Measurements from ENCODE around the gene PTER.

PTER gene

GRCh38 chr10:16449454-16449853 is 12.6 kb downstream of the PTER start:
- in situ Hi-C loops (cut with HindIII; ENCODE audit: low pct_ligation_motif_present, low sequenced_read_pairs): no loop called here
- H3K27ac ChIP-seq: no peak overlapping the region
- no peaks in the 10 kb centered on the region for H3K27me3 ChIP-seq (replicated peaks)
- TF ChIP-seq, protein P1, sequence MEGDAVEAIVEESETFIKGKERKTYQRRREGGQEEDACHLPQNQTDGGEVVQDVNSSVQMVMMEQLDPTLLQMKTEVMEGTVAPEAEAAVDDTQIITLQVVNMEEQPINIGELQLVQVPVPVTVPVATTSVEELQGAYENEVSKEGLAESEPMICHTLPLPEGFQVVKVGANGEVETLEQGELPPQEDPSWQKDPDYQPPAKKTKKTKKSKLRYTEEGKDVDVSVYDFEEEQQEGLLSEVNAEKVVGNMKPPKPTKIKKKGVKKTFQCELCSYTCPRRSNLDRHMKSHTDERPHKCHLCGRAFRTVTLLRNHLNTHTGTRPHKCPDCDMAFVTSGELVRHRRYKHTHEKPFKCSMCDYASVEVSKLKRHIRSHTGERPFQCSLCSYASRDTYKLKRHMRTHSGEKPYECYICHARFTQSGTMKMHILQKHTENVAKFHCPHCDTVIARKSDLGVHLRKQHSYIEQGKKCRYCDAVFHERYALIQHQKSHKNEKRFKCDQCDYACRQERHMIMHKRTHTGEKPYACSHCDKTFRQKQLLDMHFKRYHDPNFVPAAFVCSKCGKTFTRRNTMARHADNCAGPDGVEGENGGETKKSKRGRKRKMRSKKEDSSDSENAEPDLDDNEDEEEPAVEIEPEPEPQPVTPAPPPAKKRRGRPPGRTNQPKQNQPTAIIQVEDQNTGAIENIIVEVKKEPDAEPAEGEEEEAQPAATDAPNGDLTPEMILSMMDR (IDR thresholded peaks at IDR 0.05; ENCODE audit: low read depth, low read length, missing control alignments): no peak
- no peak overlapping the region for H3K4me3 ChIP-seq (ENCODE audit: low read depth, low read length)
- no peak for DNase-seq
- H3K36me3 ChIP-seq (replicated peaks): no peaks in the 10 kb centered on the region

DNA sequence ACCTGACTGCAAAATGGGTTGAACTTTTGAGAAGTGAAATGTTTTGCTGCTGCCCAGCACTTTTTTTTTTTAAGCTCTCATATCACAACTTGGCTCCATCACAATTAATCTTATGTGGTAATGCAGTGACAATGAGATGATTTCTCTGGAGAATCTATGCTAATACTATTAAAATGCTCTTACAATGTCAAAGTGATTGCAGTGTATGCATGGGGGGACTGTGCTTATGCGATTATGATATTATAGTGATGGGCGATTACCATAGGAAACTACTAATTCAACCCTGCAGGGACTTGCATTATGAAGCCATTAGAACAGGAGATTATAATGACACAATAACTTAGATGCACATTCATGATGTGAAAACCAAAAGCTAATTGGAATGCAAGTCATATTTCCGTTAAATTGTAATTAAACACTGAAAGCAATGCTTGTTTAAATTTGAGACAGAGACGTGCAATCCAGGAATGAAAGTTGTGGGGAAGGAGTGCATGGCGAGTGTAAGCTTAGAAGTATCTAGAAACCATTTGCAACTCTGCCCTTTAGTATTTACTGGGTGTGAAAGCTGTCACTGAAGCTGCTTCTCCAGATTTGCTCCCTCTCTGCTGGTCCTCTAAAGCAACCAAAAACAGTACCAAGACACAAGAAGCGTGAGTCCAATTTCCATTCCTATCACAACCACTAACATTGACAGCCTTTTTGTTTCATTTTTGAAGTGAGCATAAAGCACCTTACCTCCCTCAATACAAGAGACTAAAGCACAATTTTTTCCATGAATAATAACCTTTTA is 21.6 kb downstream of the PTER start:
- TF ChIP-seq, protein P1 (IDR thresholded peaks at IDR 0.05; ENCODE audit: low read depth, low read length, missing control alignments): no peak
- in situ Hi-C loops (cut with HindIII; ENCODE audit: low pct_ligation_motif_present, low sequenced_read_pairs): no loop called here
- no peak overlapping the region for H3K4me3 ChIP-seq (ENCODE audit: low read depth, low read length)
- no peaks in the 10 kb centered on the region for H3K27me3 ChIP-seq (replicated peaks)
- no peak overlapping the region for H3K27ac ChIP-seq
- no peaks in the 10 kb centered on the region for H3K36me3 ChIP-seq (replicated peaks)
- no peak for DNase-seq

GRCh38 chr10:16459423-16459939 is 22.7 kb downstream of the PTER start:
- Histone ChIP-seq H3K27me3 (replicated peaks) (no peaks in the 10 kb centered on the region), H3K4me3 (ENCODE audit: low read depth, low read length) (no peak overlapping the region), H3K36me3 (replicated peaks) (no peaks in the 10 kb centered on the region), H3K27ac (no peak overlapping the region)
- TF ChIP-seq, protein P1 (IDR thresholded peaks at IDR 0.05; ENCODE audit: low read depth, low read length, missing control alignments): no peak
- no peak for DNase-seq
- in situ Hi-C loops (cut with HindIII; ENCODE audit: low pct_ligation_motif_present, low sequenced_read_pairs): no loop called here

DNA sequence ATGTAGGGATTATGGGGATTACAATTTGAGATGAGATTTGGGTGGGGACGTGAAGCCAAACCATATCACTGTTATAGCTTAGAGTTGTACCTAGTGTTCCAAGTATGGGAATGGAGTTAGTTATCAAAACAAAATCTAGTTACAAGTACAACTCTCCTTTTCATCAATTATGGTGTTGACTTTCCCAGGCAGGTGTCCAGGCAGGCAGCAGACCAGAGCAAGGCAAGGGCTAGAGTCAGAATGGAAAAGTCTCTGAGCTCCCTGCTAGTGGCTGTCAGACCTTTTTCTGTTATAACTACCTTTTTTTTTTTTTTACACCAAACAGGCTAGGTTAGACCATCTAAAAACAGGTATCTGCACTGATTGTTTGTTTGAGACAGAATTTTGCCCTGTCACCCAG is 29.2 kb downstream of the PTER start:
- in situ Hi-C loops (cut with HindIII; ENCODE audit: low pct_ligation_motif_present, low sequenced_read_pairs): no loop called here
- no peak for DNase-seq
- Histone ChIP-seq H3K27ac (no peak overlapping the region), H3K36me3 (replicated peaks) (no peaks in the 10 kb centered on the region), H3K27me3 (replicated peaks) (no peaks in the 10 kb centered on the region), H3K4me3 (ENCODE audit: low read depth, low read length) (no peak overlapping the region)
- TF ChIP-seq, protein P1 (IDR thresholded peaks at IDR 0.05; ENCODE audit: low read depth, low read length, missing control alignments): no peak

DNA sequence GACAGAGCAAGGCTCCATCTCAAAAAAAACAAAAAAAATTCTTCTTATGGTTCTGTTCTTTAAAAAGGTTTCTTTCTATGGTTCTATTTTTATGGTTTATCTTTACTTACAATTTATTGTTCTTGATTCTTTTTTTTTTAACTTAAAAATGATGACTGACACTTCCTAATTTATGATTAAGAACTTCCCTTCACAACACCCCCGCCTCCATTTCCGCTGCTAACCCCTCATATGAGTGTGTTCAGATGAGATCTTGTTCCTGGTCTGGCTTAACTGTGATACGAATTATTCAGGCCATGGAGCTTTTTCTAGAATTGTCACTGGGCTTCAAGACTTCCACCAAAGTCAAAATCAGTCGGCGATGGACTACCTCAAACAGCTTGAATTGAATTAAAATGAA is 33.9 kb downstream of the PTER start:
- no peak for DNase-seq
- TF ChIP-seq, protein P1 (IDR thresholded peaks at IDR 0.05; ENCODE audit: low read depth, low read length, missing control alignments): no peak
- Histone ChIP-seq H3K36me3 (replicated peaks) (no peaks in the 10 kb centered on the region), H3K4me3 (ENCODE audit: low read depth, low read length) (no peak overlapping the region), H3K27ac (no peak overlapping the region), H3K27me3 (replicated peaks) (no peaks in the 10 kb centered on the region)
- in situ Hi-C loops (cut with HindIII; ENCODE audit: low pct_ligation_motif_present, low sequenced_read_pairs): no loop called here

All from brain microvascular endothelial cell (primary cell).